ENCODE results near the gene PPP1R14C. TPM values are rescaled to one million over a fixed set of nuclear protein-coding genes. Genes with fewer than 3 reads are reported as not detected.

PPP1R14C gene
- total and polyA plus RNA-seq, 2 experiments from 2014 or later = 1.1 to 1.4 TPM

- TF ChIP-seq, protein P1, sequence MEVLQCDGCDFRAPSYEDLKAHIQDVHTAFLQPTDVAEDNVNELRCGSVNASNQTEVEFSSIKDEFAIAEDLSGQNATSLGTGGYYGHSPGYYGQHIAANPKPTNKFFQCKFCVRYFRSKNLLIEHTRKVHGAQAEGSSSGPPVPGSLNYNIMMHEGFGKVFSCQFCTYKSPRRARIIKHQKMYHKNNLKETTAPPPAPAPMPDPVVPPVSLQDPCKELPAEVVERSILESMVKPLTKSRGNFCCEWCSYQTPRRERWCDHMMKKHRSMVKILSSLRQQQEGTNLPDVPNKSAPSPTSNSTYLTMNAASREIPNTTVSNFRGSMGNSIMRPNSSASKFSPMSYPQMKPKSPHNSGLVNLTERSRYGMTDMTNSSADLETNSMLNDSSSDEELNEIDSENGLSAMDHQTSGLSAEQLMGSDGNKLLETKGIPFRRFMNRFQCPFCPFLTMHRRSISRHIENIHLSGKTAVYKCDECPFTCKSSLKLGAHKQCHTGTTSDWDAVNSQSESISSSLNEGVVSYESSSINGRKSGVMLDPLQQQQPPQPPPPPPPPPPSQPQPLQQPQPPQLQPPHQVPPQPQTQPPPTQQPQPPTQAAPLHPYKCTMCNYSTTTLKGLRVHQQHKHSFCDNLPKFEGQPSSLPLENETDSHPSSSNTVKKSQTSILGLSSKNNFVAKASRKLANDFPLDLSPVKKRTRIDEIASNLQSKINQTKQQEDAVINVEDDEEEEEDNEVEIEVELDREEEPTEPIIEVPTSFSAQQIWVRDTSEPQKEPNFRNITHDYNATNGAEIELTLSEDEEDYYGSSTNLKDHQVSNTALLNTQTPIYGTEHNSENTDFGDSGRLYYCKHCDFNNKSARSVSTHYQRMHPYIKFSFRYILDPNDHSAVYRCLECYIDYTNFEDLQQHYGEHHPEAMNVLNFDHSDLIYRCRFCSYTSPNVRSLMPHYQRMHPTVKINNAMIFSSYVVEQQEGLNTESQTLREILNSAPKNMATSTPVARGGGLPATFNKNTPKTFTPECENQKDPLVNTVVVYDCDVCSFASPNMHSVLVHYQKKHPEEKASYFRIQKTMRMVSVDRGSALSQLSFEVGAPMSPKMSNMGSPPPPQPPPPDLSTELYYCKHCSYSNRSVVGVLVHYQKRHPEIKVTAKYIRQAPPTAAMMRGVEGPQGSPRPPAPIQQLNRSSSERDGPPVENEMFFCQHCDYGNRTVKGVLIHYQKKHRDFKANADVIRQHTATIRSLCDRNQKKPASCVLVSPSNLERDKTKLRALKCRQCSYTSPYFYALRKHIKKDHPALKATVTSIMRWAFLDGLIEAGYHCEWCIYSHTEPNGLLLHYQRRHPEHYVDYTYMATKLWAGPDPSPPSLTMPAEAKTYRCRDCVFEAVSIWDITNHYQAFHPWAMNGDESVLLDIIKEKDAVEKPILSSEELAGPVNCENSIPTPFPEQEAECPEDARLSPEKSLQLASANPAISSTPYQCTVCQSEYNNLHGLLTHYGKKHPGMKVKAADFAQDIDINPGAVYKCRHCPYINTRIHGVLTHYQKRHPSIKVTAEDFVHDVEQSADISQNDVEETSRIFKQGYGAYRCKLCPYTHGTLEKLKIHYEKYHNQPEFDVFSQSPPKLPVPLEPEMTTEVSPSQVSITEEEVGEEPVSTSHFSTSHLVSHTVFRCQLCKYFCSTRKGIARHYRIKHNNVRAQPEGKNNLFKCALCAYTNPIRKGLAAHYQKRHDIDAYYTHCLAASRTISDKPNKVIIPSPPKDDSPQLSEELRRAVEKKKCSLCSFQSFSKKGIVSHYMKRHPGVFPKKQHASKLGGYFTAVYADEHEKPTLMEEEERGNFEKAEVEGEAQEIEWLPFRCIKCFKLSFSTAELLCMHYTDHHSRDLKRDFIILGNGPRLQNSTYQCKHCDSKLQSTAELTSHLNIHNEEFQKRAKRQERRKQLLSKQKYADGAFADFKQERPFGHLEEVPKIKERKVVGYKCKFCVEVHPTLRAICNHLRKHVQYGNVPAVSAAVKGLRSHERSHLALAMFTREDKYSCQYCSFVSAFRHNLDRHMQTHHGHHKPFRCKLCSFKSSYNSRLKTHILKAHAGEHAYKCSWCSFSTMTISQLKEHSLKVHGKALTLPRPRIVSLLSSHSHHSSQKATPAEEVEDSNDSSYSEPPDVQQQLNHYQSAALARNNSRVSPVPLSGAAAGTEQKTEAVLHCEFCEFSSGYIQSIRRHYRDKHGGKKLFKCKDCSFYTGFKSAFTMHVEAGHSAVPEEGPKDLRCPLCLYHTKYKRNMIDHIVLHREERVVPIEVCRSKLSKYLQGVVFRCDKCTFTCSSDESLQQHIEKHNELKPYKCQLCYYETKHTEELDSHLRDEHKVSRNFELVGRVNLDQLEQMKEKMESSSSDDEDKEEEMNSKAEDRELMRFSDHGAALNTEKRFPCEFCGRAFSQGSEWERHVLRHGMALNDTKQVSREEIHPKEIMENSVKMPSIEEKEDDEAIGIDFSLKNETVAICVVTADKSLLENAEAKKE (CRISPR knock-in tag; IDR thresholded peaks at IDR 0.05) = no peak
- no peak for TF ChIP-seq ZNF114 (CRISPR knock-in tag; IDR thresholded peaks at IDR 0.05)
- TF ChIP-seq ETS1 (IDR thresholded peaks at IDR 0.05) = no peak
- TF ChIP-seq CREB1 (CRISPR knock-in tag; IDR thresholded peaks at IDR 0.05; ENCODE audit: low read depth) = no peak
- no peak for TF ChIP-seq STAT1 (IDR thresholded peaks at IDR 0.05; ENCODE audit: unreplicated experiment)
- TF ChIP-seq CTCF (conservative IDR thresholded peaks at IDR 0.05; ENCODE audit: low read depth in 2 of 2) = no peak
- TF ChIP-seq POLR2AphosphoS5 (IDR thresholded peaks at IDR 0.05; ENCODE audit: low read depth) = no peak
Measured at GRCh38 chr6:150176152-150176551, 33.3 kb downstream of the PPP1R14C start (continued).

- DNase-seq (ENCODE audit: low spot score) (no peak), ATAC-seq (no peak)
- Mint-ChIP-seq H3K9me3 (no peaks in the 10 kb centered on the region), H3K27me3 (ENCODE audit: insufficient read depth, low read depth, poor library complexity) (no peaks in the 10 kb centered on the region), H3K4me3 (no peak overlapping the region), H3K4me1 (no peaks in the 10 kb centered on the region; the same call in 2 of the 3 replicates), H3K36me3 (ENCODE audit: low read depth) (no peaks in the 10 kb centered on the region), H3K27ac (no peak overlapping the region)
- Histone ChIP-seq H3K36me3 (ENCODE audit: insufficient read depth) (no peaks in the 10 kb centered on the region), H4K20me1 (replicated peaks; ENCODE audit: insufficient read depth) (no peaks in the 10 kb centered on the region), H3K79me2 (replicated peaks; ENCODE audit: insufficient read depth) (no peaks in the 10 kb centered on the region), H3K9me2 (ENCODE audit: insufficient read depth) (no peaks in the 10 kb centered on the region), H3K4me3 (no peak overlapping the region), H3K27me3 (ENCODE audit: insufficient read depth) (no peaks in the 10 kb centered on the region), H2AFZ (no peak overlapping the region), H3K4me1 (ENCODE audit: insufficient read depth) (no peaks in the 10 kb centered on the region), H3F3A (replicated peaks; ENCODE audit: low read depth) (no peaks in the 10 kb centered on the region), H3K27ac (ENCODE audit: low read depth) (no peak overlapping the region), H3K4me2 (no peak overlapping the region)
- no peak for TF ChIP-seq POLR2AphosphoS5 (IDR thresholded peaks at IDR 0.05; ENCODE audit: low read depth)
- TF ChIP-seq, protein P1 (CRISPR knock-in tag; IDR thresholded peaks at IDR 0.05) = no peak
- no peak for TF ChIP-seq ZNF114 (CRISPR knock-in tag; IDR thresholded peaks at IDR 0.05)
Measured at GRCh38 chr6:150176659-150177058, 33.8 kb downstream of the PPP1R14C start.
